ENCODE measurements around the gene TCEA2. TPM values are rescaled to one million over a fixed set of nuclear protein-coding genes. Genes with fewer than 3 reads are reported as not detected.

TCEA2 gene
- total RNA-seq, 2 donors from 2014 or later = 30.1 to 48.6 TPM

DNA sequence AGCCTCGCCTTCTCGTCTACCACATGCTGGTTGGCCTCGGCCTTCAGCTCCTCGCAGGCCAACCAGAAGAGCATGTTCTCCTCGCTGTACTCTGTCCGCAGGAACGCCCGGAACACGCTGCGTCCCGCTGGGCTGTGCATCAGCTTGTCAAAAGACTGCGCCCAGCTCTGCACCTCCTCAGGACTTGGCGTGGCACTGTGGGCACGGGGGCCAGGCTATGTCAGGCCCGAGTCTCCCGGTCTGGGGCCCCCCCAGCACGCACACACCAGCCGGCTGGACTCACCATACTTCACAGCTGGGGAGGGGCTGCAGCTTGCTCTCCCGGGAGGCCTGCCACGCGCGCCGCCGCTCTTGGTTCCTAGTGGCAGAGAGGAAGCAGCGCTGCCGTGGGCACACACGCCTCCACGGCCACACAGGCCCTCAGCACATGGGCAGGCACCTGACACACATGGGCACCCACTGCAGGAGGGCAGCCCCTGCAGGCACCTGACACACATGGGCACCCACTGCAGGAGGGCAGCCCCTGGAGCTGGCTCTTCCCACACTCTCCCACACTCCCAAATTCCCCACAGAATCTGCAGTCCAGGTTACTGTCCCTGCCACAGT, 11.3 kb downstream of the TCEA2 start:
- Histone ChIP-seq H3K9me3 (no peaks in the 10 kb centered on the region), H3K27ac (no peak overlapping the region), H3K27me3 (replicated peaks; ENCODE audit: insufficient read depth) (no peaks in the 10 kb centered on the region), H3K4me1 (ENCODE audit: control insufficient read depth in 1 of 2, low read depth in 2 of 2) (peaks cover 10 to 14% of the 10 kb centered on the region in 2 donors), H3K36me3 (peaks cover 20% of the 10 kb centered on the region), H3K4me3 (no peak overlapping the region)
- DNase-seq (ENCODE audit: low spot score) = no peak
- no peak for TF ChIP-seq CTCF (IDR thresholded peaks at IDR 0.05)
- no peak for ATAC-seq (ENCODE audit: insufficient number of reproducible peaks, low FRiP score, low read depth)

DNA sequence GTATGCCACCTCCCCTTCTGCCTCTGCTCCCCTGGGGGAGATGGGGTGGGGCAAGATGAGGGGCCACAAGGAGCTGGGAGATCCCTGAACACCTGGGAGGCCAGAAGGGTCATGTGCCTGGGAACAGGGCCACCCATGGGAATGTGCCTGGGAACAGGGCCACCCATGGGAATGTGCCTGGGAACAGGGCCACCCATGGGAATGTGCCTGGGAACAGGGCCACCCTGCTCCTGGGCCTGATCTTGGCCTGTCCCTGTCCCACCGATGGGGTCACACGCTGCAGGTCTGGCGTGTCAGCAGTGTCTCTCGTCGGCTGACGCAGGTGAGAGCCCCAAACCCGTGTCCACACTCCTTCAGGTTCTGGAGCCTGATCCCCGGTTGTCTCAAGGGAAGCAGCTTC, 12.0 kb downstream of the TCEA2 start:
- Histone ChIP-seq H3K4me3 (no peak overlapping the region), H3K9me3 (no peaks in the 10 kb centered on the region), H3K36me3 (peaks cover 20% of the 10 kb centered on the region), H3K27ac (no peak overlapping the region), H3K27me3 (replicated peaks; ENCODE audit: insufficient read depth) (no peaks in the 10 kb centered on the region), H3K4me1 (ENCODE audit: control insufficient read depth in 1 of 2, low read depth in 2 of 2) (peaks cover 11 to 16% of the 10 kb centered on the region in 2 donors)
- ATAC-seq (ENCODE audit: insufficient number of reproducible peaks, low FRiP score, low read depth) (no peak), DNase-seq (ENCODE audit: low spot score) (no peak)
- no peak for TF ChIP-seq CTCF (IDR thresholded peaks at IDR 0.05)

DNA sequence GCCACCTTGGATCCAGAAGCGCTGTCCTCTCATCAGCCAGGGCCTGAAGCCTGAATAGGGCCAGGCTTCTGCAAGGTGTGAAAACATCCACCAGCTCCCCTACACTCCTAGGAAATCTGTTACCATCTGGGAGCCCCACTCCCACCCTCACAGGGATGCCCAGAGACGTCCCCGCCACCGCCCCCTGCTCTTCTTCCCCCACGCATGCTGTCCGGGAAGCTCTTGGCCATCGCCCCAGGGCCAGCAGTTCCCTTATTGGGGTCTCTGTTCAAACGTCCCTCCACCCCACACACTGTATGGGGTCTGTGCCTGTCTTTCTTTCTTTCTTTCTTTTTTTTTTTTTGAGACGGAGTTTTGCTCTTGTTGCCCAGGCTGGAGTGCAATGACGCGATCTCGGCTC, 12.6 kb downstream of the TCEA2 start:
- H3K4me1 ChIP-seq (ENCODE audit: control insufficient read depth in 1 of 2, low read depth in 2 of 2) = peaks cover 11 to 21% of the 10 kb centered on the region in 2 donors
- TF ChIP-seq CTCF (IDR thresholded peaks at IDR 0.05) = no peak
- peaks cover 17% of the 10 kb centered on the region for H3K36me3 ChIP-seq
- DNase-seq (ENCODE audit: low spot score) = no peak
- H3K27ac ChIP-seq = no peak overlapping the region
- ATAC-seq (ENCODE audit: insufficient number of reproducible peaks, low FRiP score, low read depth) = no peak
- H3K27me3 ChIP-seq (replicated peaks; ENCODE audit: insufficient read depth) = no peaks in the 10 kb centered on the region
- H3K9me3 ChIP-seq = no peaks in the 10 kb centered on the region
- no peak overlapping the region for H3K4me3 ChIP-seq

DNA sequence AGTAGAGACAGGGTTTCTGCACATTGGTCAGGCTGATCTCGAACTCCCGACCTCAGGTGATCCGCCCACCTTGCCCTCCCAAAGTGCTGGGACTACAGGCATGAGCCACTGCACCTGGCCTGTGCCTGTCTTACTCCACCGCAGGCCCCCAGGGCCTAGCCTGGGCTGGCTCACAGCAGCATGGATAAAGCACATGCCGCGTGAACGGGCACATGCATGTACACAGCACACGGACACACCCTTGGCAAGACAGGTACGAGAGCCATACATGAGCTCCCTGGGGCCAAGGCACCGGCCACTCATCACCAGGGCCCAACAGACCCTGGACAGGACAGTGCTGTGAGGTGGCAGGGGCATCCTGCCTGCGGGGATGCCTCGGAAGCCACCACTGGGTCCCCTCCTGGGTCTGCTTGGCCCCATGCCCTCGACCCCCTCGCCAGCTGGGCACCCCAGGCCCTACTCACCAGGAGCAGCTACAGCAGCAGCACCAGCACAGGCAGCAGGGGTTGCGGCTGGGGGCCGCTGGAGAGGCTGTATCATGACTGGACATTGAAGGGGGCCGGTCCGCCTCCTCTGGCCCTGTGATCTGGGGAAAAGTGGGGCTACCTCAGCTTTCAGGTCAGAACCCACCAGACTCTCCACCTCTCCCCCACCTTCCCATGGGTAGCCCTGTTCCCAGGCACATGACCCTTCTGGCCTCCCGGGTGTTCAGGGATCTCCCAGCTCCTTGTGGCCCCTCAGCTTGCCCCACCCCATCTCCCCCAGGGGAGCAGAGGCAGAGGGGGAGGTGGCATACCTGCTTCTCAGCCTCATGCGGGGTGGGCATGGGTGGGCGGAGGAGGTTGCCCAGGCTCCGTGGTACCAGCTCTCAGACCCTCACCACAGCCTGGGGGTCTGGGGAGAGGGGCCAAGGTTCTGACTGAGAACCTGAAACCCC, 13.3 kb downstream of the TCEA2 start:
- no peaks in the 10 kb centered on the region for H3K27me3 ChIP-seq (replicated peaks; ENCODE audit: insufficient read depth)
- no peaks in the 10 kb centered on the region for H3K9me3 ChIP-seq
- peaks cover 11 to 22% of the 10 kb centered on the region in 2 donors for H3K4me1 ChIP-seq (ENCODE audit: control insufficient read depth in 1 of 2, low read depth in 2 of 2)
- peak overlapping the region; percentile 83 for H3K4me3 ChIP-seq
- peaks cover 17% of the 10 kb centered on the region for H3K36me3 ChIP-seq
- ATAC-seq (ENCODE audit: insufficient number of reproducible peaks, low FRiP score, low read depth) (no peak), DNase-seq (ENCODE audit: low spot score) (no peak)
- no peak overlapping the region for H3K27ac ChIP-seq
- TF ChIP-seq CTCF (IDR thresholded peaks at IDR 0.05) = no peak

DNA sequence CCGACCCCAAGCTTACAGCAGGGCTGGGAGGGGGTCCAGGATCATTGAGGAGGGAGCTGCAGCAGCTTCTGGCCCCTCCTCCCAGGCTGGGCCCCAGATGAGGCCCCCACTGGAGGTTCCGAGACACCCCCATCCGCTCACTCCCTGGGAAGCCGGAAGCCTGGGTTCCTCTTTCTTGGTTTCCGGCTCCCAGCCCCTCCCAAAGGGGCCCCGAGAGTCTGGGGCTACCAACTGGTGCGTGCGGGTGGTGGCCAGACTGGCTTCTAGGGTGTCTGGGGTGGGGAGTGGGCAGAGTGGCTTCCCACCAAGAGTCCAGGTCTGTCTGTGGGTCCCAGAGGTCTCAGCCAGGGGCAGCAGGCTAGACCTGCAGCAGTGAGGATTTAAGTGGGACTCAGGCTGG, 14.1 kb downstream of the TCEA2 start:
- H3K9me3 ChIP-seq = no peaks in the 10 kb centered on the region
- H3K27ac ChIP-seq = no peak overlapping the region
- H3K4me3 ChIP-seq = peak overlapping the region; percentile 83
- no peak for TF ChIP-seq CTCF (IDR thresholded peaks at IDR 0.05)
- ATAC-seq (ENCODE audit: insufficient number of reproducible peaks, low FRiP score, low read depth) (no peak), DNase-seq (ENCODE audit: low spot score) (no peak)
- H3K4me1 ChIP-seq (ENCODE audit: control insufficient read depth in 1 of 2, low read depth in 2 of 2) = peaks cover 11 to 22% of the 10 kb centered on the region in 2 donors
- no peaks in the 10 kb centered on the region for H3K27me3 ChIP-seq (replicated peaks; ENCODE audit: insufficient read depth)
- peaks cover 11% of the 10 kb centered on the region for H3K36me3 ChIP-seq

Data from thoracic aorta (tissue), 2 donors.